HepG2 (cell line): ENCODE measurements around the gene ODAPH. TPM values are rescaled to one million over a fixed set of nuclear protein-coding genes. Genes with fewer than 3 reads are reported as not detected.

Source experiments
- ATAC-seq: fragments of 200-7000 bp; cut with Tn5 transposase; 3 replicates; pipeline ENCODE4 v1.9.1; 2020; ENCODE audit warnings: mild to moderate bottlenecking, moderate library complexity
- BruUV-seq: library from RNA; stranded (reverse); fragments of 400-500 nt; replicated peaks from 2 replicates; lab custom pipeline; 2021; lab: Mats Ljungman, UMichigan
- CTCF ChIA-PET: fragments of 300-600 bp; formaldehyde crosslinking; extraction: SDS; loops from one replicate; lab custom pipeline; 2021; ENCODE audit warnings: low total read pairs, inconsistent platforms, low intra/inter-chr PET ratio; lab: Yijun Ruan, JAX
- POLR2A ChIA-PET: fragments of 350-600 bp; sonication (Branson Sonifier 250); formaldehyde crosslinking; loops from one replicate; lab custom pipeline; 2020; ENCODE audit warnings: antibody characterized with exemption, inconsistent platforms; lab: Yijun Ruan, JAX
- DNase-seq: peaks from one replicate; pipeline ENCODE4 v3.0.0-alpha.2; 2015; ENCODE audit warnings: low spot score
- FAIRE-seq: peaks from 3 replicates; lab custom pipeline; 2011; peaks lifted over from hg19 to GRCh38; lab: Jason Lieb, UNC
- H2AFZ ChIP-seq: one replicate; pipeline ENCODE4 v1.6.1; 2011; ENCODE audit warnings: low read length, inconsistent platforms
- H3K27ac ChIP-seq: fragments of 300-600 bp; 3 replicates; pipeline ENCODE4 v1.8.0; 2011; ENCODE audit warnings: mixed run types, mild to moderate bottlenecking, mixed read lengths, low read length, inconsistent platforms; ENCODE audit not compliant: insufficient read depth; ENCODE audit errors: extremely low read length
- H3K27me3 ChIP-seq, 2 experiments: fragments of 200-600 bp in 1 of 2; 2 replicates in 1 of 2; 3 replicates in 1 of 2; pipeline versions ENCODE4 v1.6.0 to v1.8.0; 2011; ENCODE audit warnings: low read length in 2 of 2, mild to moderate bottlenecking in 2 of 2, moderate library complexity in 2 of 2, inconsistent platforms in 1 of 2; ENCODE audit not compliant: insufficient read depth in 2 of 2, control insufficient read depth in 1 of 2
- H3K36me3 ChIP-seq, 2 experiments: fragments of 200-600 bp in 1 of 2; replicated peaks in 1 of 2; 2 replicates in 1 of 2; 3 replicates in 1 of 2; pipeline versions ENCODE4 v1.5.1 to v1.8.0; 2011; ENCODE audit warnings: low read length in 2 of 2, inconsistent platforms in 1 of 2; ENCODE audit not compliant: insufficient read depth in 2 of 2, control insufficient read depth in 1 of 2
- H3K4me1 ChIP-seq: 2 replicates; pipeline ENCODE4 v1.5.1; 2012; ENCODE audit warnings: low read length, inconsistent platforms; ENCODE audit not compliant: insufficient read depth
- H3K4me2 ChIP-seq: 2 replicates; pipeline ENCODE4 v1.6.0; 2011; ENCODE audit warnings: low read depth, low read length, inconsistent platforms
- H3K4me3 ChIP-seq, 3 experiments: fragments of 200-600 bp in 1 of 3; sonication (generic), shearing (Covaris generic) in 1 of 3; replicated peaks in 1 of 3; 2 replicates each; pipeline ENCODE4 v1.5.1; 2011 to 2016; ENCODE audit warnings: low read length in 3 of 3, inconsistent platforms in 2 of 3, low read depth in 2 of 3, mild to moderate bottlenecking in 2 of 3, control low read depth in 1 of 3, mixed read lengths in 1 of 3; ENCODE audit not compliant: insufficient read depth in 1 of 3
- H3K79me2 ChIP-seq: one replicate; pipeline ENCODE4 v1.6.1; 2011; ENCODE audit warnings: low read length, inconsistent platforms; ENCODE audit not compliant: insufficient read depth
- H3K9ac ChIP-seq: 2 replicates; pipeline ENCODE4 v1.6.0; 2011; ENCODE audit warnings: mild to moderate bottlenecking, low read depth, low read length, inconsistent platforms; ENCODE audit not compliant: insufficient read depth
- H3K9me3 ChIP-seq: 2 replicates; pipeline ENCODE4 v1.5.1; 2012; ENCODE audit warnings: mild to moderate bottlenecking, low read length
- H4K20me1 ChIP-seq: 2 replicates; pipeline ENCODE4 v1.6.0; 2011; ENCODE audit warnings: inconsistent platforms, mild to moderate bottlenecking, low read length, moderate library complexity; ENCODE audit not compliant: insufficient read depth
- JUN ChIP-seq: sonication (generic); formaldehyde crosslinking; IDR thresholded peaks from 2 replicates; pipeline ENCODE4 v1.4.0; 2020; ENCODE audit warnings: mild to moderate bottlenecking, missing genetic modification reagents
- SNAPC2 ChIP-seq: sonication (generic); formaldehyde crosslinking; IDR thresholded peaks from 2 replicates; pipeline ENCODE4 v1.8.1; 2022; ENCODE audit warnings: mild to moderate bottlenecking, missing genetic modification reagents
- ZNF207 ChIP-seq: fragments of 450-650 bp; IDR thresholded peaks from 2 replicates; pipeline ENCODE4 v1.6.1; 2016; ENCODE audit warnings: antibody characterized with exemption, borderline replicate concordance
- WGBS: methylation state at CpG from one replicate; pipeline ENCODE4 v1.1.6; 2017; ENCODE audit warnings: low lambda C conversion rate; 5-methylcytosine and 5-hydroxymethylcytosine counted together
- in situ Hi-C: cut with HindIII; loops from 2 replicates; pipeline ENCODE4 v1.10.0; 2017; ENCODE audit warnings: low pct_unique_long_range_greater_than_20kb; ENCODE audit not compliant: extremely low pct_ligation_motif_present
- intact Hi-C: fragments of 100-400 bp; cut with micrococcal nuclease; formaldehyde crosslinking; loops from one replicate; pipeline ENCODE4 v1.10.0; 2022; ENCODE audit not compliant: unreplicated experiment
- polyA plus RNA-seq, 8 experiments: library from polyadenylated mRNA; depleted of rRNA in 3 of 8; stranded (reverse) in 7 of 8; unstranded in 1 of 8; fragments of >200 nt; fragmentation: Illumina TruSeq in 4 of 8; extraction: Trizol in 4 of 8; gene quantifications; 2 replicates each; pipeline versions ENCODE4 v1.2.1 to v1.2.3, GENCODE V29; 2011 to 2016; ENCODE audit warnings: low read depth in 4 of 8, missing spikeins in 1 of 8, mixed read lengths in 1 of 8; ENCODE audit not compliant: insufficient read depth in 1 of 8
- total RNA-seq, 5 experiments: library from RNA; depleted of rRNA; stranded (reverse); fragments of >200 nt; fragmentation: Illumina TruSeq; extraction: Trizol; gene quantifications; 2 replicates each; pipeline ENCODE4 v1.2.3, GENCODE V29; 2016; ENCODE audit warnings: low read depth in 1 of 5
- TF ChIP-seq, protein P1 (sequence below): sonication (generic); formaldehyde crosslinking; IDR thresholded peaks from 2 replicates; pipeline ENCODE4 v1.5.1; 2020; ENCODE audit warnings: missing genetic modification reagents, mild to moderate bottlenecking, borderline replicate concordance
- TF ChIP-seq, protein P2 (sequence below): sonication (generic); formaldehyde crosslinking; IDR thresholded peaks from 2 replicates; pipeline ENCODE4 v1.4.0; 2020; ENCODE audit warnings: mild to moderate bottlenecking, missing genetic modification reagents
- TF ChIP-seq, protein P3 (sequence below): IDR thresholded peaks from 2 replicates; pipeline ENCODE4 v1.6.1; 2016
- TF ChIP-seq, protein P4 (sequence below): sonication (generic); formaldehyde crosslinking; IDR thresholded peaks from 2 replicates; pipeline ENCODE4 v1.5.0; 2020; ENCODE audit warnings: missing genetic modification reagents
- TF ChIP-seq, protein P5 (sequence below): sonication (generic); formaldehyde crosslinking; IDR thresholded peaks from 2 replicates; pipeline ENCODE4 v1.8.1; 2023; ENCODE audit warnings: mild to moderate bottlenecking, missing genetic modification reagents, borderline replicate concordance

Gene ODAPH
- total and polyA plus RNA-seq, 2 of the 13 experiments (the other 11 are each of a cell fraction or from before 2014, with no cell fraction given): 0.50 TPM; not detected in 1

DNA sequence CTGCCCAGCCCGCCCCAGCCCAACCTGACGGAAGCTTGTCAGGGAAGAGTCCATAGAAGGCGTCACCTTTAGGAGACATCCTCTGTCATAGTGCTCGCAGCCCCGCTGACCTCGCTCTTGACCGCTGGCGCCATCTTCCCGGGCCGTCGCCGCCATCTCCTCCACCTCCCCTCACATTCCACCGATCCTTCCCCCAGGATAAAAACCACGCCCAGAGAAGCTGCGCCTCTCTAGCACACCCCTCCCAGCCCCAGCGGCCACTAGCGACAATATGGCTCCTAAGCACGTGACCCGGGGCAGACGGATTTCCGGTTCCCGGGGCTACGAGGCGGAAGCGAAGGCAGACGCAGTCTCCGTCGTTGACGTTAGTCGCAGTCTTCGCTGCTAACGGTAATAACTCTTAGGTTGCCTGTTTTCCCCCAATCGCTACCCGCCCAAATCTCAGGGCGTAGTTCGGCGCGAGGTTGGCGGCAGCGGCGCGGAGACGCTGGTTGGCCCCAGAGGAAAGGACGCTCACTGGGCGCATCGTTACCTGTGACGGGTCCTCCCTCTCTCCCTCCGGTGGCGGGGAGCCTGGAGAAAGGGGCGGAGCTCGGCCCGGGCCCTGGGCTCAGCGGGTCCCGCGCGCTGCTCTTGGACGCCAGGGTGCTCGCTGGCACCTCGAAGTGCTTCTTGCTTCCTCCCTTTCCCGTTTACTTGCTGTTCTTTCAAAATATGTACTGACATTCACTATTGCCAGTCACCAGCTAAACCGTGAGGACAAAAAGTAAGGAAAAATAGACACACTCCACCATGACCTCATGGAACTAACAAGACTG, 41.5 kb upstream of the ODAPH start, which contains the start of the genes RCHY1 and THAP6 (continued):
- TF ChIP-seq, protein P1, sequence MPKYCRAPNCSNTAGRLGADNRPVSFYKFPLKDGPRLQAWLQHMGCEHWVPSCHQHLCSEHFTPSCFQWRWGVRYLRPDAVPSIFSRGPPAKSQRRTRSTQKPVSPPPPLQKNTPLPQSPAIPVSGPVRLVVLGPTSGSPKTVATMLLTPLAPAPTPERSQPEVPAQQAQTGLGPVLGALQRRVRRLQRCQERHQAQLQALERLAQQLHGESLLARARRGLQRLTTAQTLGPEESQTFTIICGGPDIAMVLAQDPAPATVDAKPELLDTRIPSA: peak; percentile 44; the same call in 1 of the 2 replicates
- TF ChIP-seq, protein P2, sequence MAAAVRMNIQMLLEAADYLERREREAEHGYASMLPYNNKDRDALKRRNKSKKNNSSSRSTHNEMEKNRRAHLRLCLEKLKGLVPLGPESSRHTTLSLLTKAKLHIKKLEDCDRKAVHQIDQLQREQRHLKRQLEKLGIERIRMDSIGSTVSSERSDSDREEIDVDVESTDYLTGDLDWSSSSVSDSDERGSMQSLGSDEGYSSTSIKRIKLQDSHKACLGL: no peak; the same call in 1 of the 2 replicates
- TF ChIP-seq ZNF207: no peak
- no peak for TF ChIP-seq JUN
- TF ChIP-seq, protein P3, sequence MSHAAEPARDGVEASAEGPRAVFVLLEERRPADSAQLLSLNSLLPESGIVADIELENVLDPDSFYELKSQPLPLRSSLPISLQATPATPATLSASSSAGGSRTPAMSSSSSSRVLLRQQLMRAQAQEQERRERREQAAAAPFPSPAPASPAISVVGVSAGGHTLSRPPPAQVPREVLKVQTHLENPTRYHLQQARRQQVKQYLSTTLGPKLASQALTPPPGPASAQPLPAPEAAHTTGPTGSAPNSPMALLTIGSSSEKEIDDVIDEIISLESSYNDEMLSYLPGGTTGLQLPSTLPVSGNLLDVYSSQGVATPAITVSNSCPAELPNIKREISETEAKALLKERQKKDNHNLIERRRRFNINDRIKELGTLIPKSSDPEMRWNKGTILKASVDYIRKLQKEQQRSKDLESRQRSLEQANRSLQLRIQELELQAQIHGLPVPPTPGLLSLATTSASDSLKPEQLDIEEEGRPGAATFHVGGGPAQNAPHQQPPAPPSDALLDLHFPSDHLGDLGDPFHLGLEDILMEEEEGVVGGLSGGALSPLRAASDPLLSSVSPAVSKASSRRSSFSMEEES (CRISPR knock-in tag): peak; percentile 92
- peak; percentile 31; the same call in 1 of the 2 replicates for TF ChIP-seq SNAPC2 (CRISPR knock-in tag)
- TF ChIP-seq, all 625 proteins: peak for 303

DNA sequence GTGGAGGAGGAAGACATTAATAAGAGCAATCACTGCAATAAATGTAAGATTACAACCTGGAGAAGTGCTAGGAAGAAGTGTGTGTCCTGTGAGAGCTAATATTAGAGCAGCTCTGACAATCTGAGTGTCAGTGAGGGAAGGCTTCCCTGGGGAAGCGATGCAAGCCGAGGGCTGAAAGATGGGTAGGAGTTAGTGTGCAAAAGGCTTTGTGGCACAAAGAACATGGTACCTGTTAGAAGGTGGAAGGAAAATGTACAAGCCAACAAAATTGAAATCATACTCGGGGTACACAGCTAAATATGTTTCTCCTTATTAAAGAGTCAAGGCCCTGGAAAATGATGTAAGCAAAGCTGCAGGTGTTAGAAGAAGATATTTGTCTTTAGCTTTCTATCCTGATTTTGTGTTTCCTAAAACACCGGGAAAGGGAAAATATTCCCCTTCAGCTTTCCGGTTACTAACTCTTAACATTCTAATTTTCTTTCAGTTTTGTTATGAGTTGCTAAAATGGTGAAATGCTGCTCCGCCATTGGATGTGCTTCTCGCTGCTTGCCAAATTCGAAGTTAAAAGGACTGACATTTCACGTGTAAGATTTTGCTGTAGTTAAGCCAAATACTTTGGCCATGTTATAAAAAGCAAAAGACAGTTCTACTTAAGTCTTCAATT, 40.8 kb upstream of the ODAPH start:
- 24% methylated on average over 9 of the region's 9 CpGs for WGBS
- peak overlapping the region; percentile 85 for H3K4me2 ChIP-seq
- no peaks in the 10 kb centered on the region for H3K9me3 ChIP-seq
- peaks cover 42% of the 10 kb centered on the region for H3K4me1 ChIP-seq
- H3K4me3 ChIP-seq: peak overlapping the region; percentile 81 to 98 (median 89)
- CTCF ChIA-PET: no interaction called here
- peaks cover 47% of the 10 kb centered on the region for H3K79me2 ChIP-seq
- in situ Hi-C loops: no loop called here
- H3K27ac ChIP-seq: peak overlapping the region; percentile 77
- peak overlapping the region; percentile 88 for H3K9ac ChIP-seq
- ATAC-seq (peak; percentile 8), FAIRE-seq (no peak), DNase-seq (no peak)
- no peaks in the 10 kb centered on the region for H4K20me1 ChIP-seq
- H3K36me3 ChIP-seq: peaks cover 2 to 16% of the 10 kb centered on the region in 2 experiments
- no peaks in the 10 kb centered on the region; a peak in 1 of 5 replicates for H3K27me3 ChIP-seq
- POLR2A ChIA-PET: interaction anchor here (0.8 to 2.8 kb wide), 9 partner anchors 9 to 210 kb away, joined by 3 to 19 read pairs (median 4); partner anchors contain the start of gene USO1
- no TSS peak for BruUV-seq
- peak overlapping the region; percentile 72 for H2AFZ ChIP-seq
- TF ChIP-seq, protein P4, sequence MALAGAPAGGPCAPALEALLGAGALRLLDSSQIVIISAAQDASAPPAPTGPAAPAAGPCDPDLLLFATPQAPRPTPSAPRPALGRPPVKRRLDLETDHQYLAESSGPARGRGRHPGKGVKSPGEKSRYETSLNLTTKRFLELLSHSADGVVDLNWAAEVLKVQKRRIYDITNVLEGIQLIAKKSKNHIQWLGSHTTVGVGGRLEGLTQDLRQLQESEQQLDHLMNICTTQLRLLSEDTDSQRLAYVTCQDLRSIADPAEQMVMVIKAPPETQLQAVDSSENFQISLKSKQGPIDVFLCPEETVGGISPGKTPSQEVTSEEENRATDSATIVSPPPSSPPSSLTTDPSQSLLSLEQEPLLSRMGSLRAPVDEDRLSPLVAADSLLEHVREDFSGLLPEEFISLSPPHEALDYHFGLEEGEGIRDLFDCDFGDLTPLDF (CRISPR knock-in tag): peak; percentile 7; the same call in 1 of the 2 replicates
- TF ChIP-seq, protein P5, sequence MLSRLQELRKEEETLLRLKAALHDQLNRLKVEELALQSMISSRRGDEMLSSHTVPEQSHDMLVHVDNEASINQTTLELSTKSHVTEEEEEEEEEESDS (CRISPR knock-in tag): no peak
- intact Hi-C loops: no loop called here
